ENCODE results near the gene SCML1. TPM values are rescaled to one million over a fixed set of nuclear protein-coding genes. Genes with fewer than 3 reads are reported as not detected.

Gene SCML1
- polyA plus RNA-seq, 2 donors = 5.5 to 12.5 TPM

Other genes with a start within 250 kb of the SCML1 start
- 1 to 10 TPM; 3.9 to 7.0 TPM for gene RAI2, start 123.8 kb downstream of the SCML1 start, polyA plus RNA-seq